Sigmoid colon (tissue), 7 donors: ENCODE data around the gene TMEM143. TPM values are rescaled to one million over a fixed set of nuclear protein-coding genes. Genes with fewer than 3 reads are reported as not detected.
"Not testable (repeated sequence)": the region's sequence is repeated elsewhere in the genome, so short reads cannot be mapped to it uniquely, and the experiment has no call there.

Experiments used
- DNase-seq: peaks from one replicate; pipeline ENCODE4 v3.0.0-alpha.2; 2019
- H3K27ac ChIP-seq, 4 donors: fragments of 200-600 bp; sonication (generic); one replicate each; pipeline ENCODE4 v1.5.1; 2016 to 2019; ENCODE audit warnings: mild to moderate bottlenecking in 1 of 4
- H3K27me3 ChIP-seq, 3 donors: fragments of 200-600 bp; sonication (generic); one replicate each; pipeline ENCODE4 v1.5.1; 2019; ENCODE audit warnings: mild to moderate bottlenecking in 1 of 3
- H3K36me3 ChIP-seq, 4 donors: fragments of 200-600 bp; sonication (generic); one replicate each; pipeline ENCODE4 v1.5.1; 2016 to 2019
- H3K4me1 ChIP-seq, 4 donors: fragments of 200-600 bp; sonication (generic); one replicate each; pipeline ENCODE4 v1.5.1; 2017 to 2019
- H3K4me3 ChIP-seq, 4 donors: fragments of 200-600 bp; sonication (generic); one replicate each; pipeline ENCODE4 v1.5.1; 2017 to 2019; ENCODE audit warnings: mild to moderate bottlenecking in 2 of 4, moderate library complexity in 1 of 4
- H3K9me3 ChIP-seq, 4 donors: fragments of 200-600 bp in 3 of 4; sonication (generic) in 3 of 4; one replicate each; pipeline versions ENCODE4 v1.5.1 to v1.6.1; 2013 to 2019
- EP300 ChIP-seq, 4 donors: sonication (generic); formaldehyde crosslinking; IDR thresholded peaks; one replicate each; pipeline ENCODE4 v1.6.1; 2017; ENCODE audit warnings: antibody characterized with exemption in 4 of 4
- POLR2A ChIP-seq, 2 donors: fragments of 450-650 bp; IDR thresholded peaks; one replicate each; pipeline ENCODE4 v1.6.1; 2016; ENCODE audit warnings: antibody characterized with exemption in 2 of 2, mild to moderate bottlenecking in 2 of 2, moderate library complexity in 2 of 2
- POLR2AphosphoS5 ChIP-seq, 4 donors: sonication (generic); formaldehyde crosslinking; IDR thresholded peaks; one replicate each; pipeline ENCODE4 v1.6.1; 2017; ENCODE audit warnings: antibody characterized with exemption in 4 of 4
- WGBS, 2 donors: extraction: QIAGEN DNeasy Blood & Tissue Kit; methylation state at CpG; one replicate each; pipeline ENCODE4 v1.1.7; 2013; 5-methylcytosine and 5-hydroxymethylcytosine counted together
- intact Hi-C: fragments of 100-400 bp; cut with DNase I; formaldehyde crosslinking; loops from one replicate; pipeline ENCODE4 v1.15.1; 2023
- polyA plus RNA-seq, 3 donors: library from polyadenylated mRNA; stranded (reverse); fragments of 200-250 nt; gene quantifications; one replicate each; pipeline ENCODE4 v1.2.3, GENCODE V29; 2013
- total RNA-seq, 4 donors: library from RNA; depleted of rRNA; stranded (reverse); fragments of >200 nt; gene quantifications; one replicate each; pipeline ENCODE4 v1.1.0, GENCODE V29; 2016
- TF ChIP-seq, protein P1 (sequence below), 4 experiments: fragments of 450-650 bp in 3 of 4; fragments of 200-600 bp in 1 of 4; IDR thresholded peaks; one replicate each; pipeline ENCODE4 v1.5.1; 2016 to 2019; ENCODE audit warnings: antibody characterized with exemption in 4 of 4, mild to moderate bottlenecking in 3 of 4, moderate library complexity in 2 of 4
- donor health status: healthy with polysubstance abuse.
- donor health status: Bipolar disorder and iron deficiency.
- donor health status: healthy.

Gene TMEM143
- total and polyA plus RNA-seq, 7 donors = 4.2 to 8.9 (median 6.8) TPM

DNA sequence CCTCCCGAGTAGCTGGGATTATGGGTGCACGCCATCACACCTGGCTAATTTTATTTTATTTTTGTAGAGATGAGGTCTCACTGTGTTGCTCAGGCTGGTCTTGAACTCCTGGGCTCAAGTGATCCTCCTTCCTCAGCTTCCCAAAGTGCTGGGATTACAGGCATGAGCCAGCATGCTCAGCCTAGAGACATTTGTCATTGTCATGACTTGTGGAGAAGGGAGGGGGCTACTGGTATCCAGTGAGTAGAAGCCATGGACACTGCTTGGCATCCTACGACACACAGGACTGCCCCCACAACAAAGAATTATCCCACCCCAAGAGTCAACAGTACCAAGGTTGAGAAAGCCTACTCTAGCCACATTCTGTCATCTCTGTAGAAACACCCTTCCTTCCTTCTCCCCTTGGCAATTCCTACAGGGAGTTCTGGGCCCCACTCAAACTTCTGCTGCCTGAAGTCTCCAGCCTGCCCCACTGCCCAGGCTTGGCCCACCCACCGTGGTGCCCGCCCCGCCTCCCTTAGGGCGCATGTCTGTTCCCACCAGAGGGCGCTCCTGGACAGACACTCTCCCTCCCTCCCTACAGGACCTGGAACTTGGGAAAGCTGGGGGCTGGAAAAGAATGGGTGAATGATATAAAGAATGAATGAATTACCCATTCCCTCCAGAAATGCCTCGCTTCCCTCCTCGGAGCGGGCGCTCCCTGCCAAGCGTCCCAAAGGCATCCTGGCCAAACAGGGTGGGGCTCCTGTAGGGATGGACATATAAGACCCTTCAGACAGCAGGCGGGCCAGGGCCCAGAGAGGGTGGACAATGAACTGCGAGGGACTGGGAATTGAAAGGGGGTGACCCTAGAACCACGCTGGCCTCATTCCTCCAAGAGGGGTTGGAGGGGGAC lies 43.8 kb downstream of the TMEM143 start:
- H3K9me3 ChIP-seq = no peaks in the 10 kb centered on the region
- WGBS, 2 donors = 21 to 44% methylated on average over 16 of the region's 16 CpGs
- peaks cover 0 to 34% (median 32%) of the 10 kb centered on the region in 4 donors for H3K4me1 ChIP-seq
- DNase-seq = peak; percentile 90
- no peak overlapping the region for H3K4me3 ChIP-seq
- no peaks in the 10 kb centered on the region for H3K36me3 ChIP-seq
- TF ChIP-seq POLR2A (IDR thresholded peaks at IDR 0.05) (no peak), POLR2AphosphoS5 (IDR thresholded peaks at IDR 0.05) (peak in 2 of 4 donors; percentile 19 to 27)
- TF ChIP-seq, protein P1, sequence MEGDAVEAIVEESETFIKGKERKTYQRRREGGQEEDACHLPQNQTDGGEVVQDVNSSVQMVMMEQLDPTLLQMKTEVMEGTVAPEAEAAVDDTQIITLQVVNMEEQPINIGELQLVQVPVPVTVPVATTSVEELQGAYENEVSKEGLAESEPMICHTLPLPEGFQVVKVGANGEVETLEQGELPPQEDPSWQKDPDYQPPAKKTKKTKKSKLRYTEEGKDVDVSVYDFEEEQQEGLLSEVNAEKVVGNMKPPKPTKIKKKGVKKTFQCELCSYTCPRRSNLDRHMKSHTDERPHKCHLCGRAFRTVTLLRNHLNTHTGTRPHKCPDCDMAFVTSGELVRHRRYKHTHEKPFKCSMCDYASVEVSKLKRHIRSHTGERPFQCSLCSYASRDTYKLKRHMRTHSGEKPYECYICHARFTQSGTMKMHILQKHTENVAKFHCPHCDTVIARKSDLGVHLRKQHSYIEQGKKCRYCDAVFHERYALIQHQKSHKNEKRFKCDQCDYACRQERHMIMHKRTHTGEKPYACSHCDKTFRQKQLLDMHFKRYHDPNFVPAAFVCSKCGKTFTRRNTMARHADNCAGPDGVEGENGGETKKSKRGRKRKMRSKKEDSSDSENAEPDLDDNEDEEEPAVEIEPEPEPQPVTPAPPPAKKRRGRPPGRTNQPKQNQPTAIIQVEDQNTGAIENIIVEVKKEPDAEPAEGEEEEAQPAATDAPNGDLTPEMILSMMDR (IDR thresholded peaks at IDR 0.05) = peak in 3 of 4 experiments; percentile 58 to 83 (median 77)
- H3K27me3 ChIP-seq = no peaks in the 10 kb centered on the region
- peak overlapping the region; percentile 90 to 98 (median 98) for H3K27ac ChIP-seq
- intact Hi-C loops = loop anchor here (1.0 to 10.0 kb wide), 2 partner anchors 13 to 555 kb away; partner anchors contain the start of gene PPP1R15A

DNA sequence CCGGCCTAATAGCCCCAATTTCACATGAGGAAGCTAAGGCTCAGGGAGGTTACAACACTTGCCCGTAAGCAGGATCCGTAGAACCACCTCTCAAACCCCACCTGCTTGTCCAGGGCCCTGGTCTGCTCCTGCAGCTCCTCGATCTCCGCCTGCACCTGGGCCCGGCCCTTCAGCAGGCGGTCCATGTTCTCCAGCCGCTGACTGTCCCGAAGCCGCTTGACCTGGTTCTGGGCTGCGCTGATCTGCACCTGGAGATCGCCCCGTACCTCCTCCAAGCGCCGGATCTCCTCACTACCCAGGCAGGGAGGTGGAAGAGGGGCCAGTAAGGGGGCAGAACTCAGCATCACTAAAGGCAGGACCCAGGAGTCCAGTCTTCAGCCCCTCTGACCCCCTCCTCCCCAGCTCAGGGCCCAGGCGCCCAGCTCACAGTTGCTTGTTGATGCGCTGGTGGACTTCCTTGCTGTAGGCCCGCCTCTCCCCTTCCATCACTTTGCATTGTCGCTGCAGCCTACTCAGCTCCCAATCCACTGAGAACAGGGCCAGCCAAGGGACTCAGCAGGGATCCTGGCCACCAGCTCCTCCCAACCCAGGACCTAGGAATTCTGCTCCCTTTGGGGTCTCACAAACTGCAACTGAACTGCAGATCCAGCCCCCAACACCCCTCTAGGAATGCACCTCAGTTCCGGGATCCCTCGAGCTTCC lies 45.3 kb downstream of the TMEM143 start:
- H3K27ac ChIP-seq = no peak overlapping the region
- peaks cover 0 to 30% (median 28%) of the 10 kb centered on the region in 4 donors for H3K4me1 ChIP-seq
- no peak for DNase-seq
- TF ChIP-seq EP300 (IDR thresholded peaks at IDR 0.05) (no peak), POLR2A (IDR thresholded peaks at IDR 0.05) (no peak), POLR2AphosphoS5 (IDR thresholded peaks at IDR 0.05) (no peak)
- TF ChIP-seq, protein P1 (IDR thresholded peaks at IDR 0.05) = no peak
- WGBS, 2 donors = 93 to 97% methylated on average over 21 of the region's 21 CpGs
- H3K9me3 ChIP-seq = no peaks in the 10 kb centered on the region
- H3K36me3 ChIP-seq = no peaks in the 10 kb centered on the region
- H3K27me3 ChIP-seq = no peaks in the 10 kb centered on the region
- no peak overlapping the region for H3K4me3 ChIP-seq
- intact Hi-C loops = no loop called here

DNA sequence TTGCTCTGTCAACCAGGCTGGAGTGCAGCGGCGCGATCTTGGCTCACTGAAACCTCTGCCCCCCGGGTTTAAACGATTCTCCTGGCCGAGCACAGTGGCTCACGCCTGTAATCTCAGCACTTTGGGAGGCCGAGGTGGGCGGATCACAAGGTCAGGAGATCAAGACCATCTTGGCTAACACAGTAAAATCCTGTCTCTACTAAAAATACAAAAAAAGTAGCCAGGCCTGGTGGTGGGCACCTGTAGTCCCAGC lies 46.1 kb downstream of the TMEM143 start:
- H3K27ac ChIP-seq, H3K27me3 ChIP-seq, intact Hi-C loops, H3K36me3 ChIP-seq, DNase-seq, H3K9me3 ChIP-seq, H3K4me3 ChIP-seq: not testable (repeated sequence)
- H3K4me1 ChIP-seq = peaks cover 0 to 24% (median 24%) of the 10 kb centered on the region in 4 donors
- WGBS, 2 donors = 69 to 74% methylated on average over 9 of the region's 9 CpGs

DNA sequence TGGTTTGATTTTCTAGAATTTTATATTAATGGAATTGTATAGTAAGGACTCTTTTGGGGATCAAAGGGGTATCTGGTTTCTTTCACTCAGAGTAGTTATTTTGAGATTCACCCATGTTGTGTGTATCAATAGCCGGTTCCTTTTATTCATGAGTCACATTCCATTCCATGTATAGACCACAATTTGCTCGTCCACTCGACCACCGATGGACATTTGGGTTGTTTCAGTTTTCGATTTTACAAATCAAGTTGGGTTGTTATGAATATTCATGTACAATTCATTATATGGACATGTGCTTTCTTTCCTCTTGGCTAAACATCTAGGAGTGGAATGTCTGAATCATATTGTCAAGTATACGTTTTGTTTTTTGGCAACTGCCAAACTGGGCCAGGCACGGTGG lies 48.0 kb downstream of the TMEM143 start:
- H3K27ac ChIP-seq = no peak overlapping the region
- no peaks in the 10 kb centered on the region for H3K27me3 ChIP-seq
- H3K9me3 ChIP-seq = no peaks in the 10 kb centered on the region
- TF ChIP-seq POLR2AphosphoS5 (IDR thresholded peaks at IDR 0.05) = no peak
- H3K4me3 ChIP-seq = no peak overlapping the region
- no peaks in the 10 kb centered on the region for H3K36me3 ChIP-seq
- 77 to 78% methylated on average over 7 of the region's 7 CpGs for WGBS, 2 donors
- no peak for DNase-seq
- H3K4me1 ChIP-seq = peaks cover 0 to 9% (median 8%) of the 10 kb centered on the region in 4 donors
- intact Hi-C loops = no loop called here

DNA sequence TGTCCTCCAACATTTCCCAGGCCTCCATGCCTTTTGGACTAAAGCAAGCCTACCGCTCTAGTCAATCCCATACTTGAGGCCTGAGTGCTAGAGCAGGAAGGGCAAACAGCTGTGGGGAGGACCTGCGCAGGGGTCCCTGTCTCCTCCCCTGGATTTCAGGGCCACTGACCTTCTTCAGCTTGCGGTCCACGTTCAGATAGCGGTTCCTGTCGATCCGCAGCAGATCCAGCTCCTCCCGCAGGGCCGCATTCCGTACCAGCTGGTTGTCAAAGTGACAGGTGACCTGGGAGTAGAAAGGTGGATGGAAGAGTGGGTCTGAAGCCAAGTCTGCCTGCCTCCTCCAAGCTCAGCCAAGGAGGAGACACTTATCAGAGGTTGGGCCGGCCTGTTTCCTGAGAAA lies 52.4 kb downstream of the TMEM143 start:
- Histone ChIP-seq H3K27me3 (no peaks in the 10 kb centered on the region), H3K4me3 (no peak overlapping the region), H3K4me1 (no peaks in the 10 kb centered on the region), H3K9me3 (no peaks in the 10 kb centered on the region), H3K36me3 (no peaks in the 10 kb centered on the region), H3K27ac (no peak overlapping the region)
- WGBS, 2 donors = 95 to 96% methylated on average over 11 of the region's 11 CpGs
- intact Hi-C loops = no loop called here
- DNase-seq = no peak
- TF ChIP-seq, protein P1 (IDR thresholded peaks at IDR 0.05) = no peak
- TF ChIP-seq POLR2AphosphoS5 (IDR thresholded peaks at IDR 0.05) (no peak), EP300 (IDR thresholded peaks at IDR 0.05) (no peak), POLR2A (IDR thresholded peaks at IDR 0.05) (no peak)
